HG03280 (cell line): ENCODE results near the gene VPS26B.
"Not testable (repeated sequence)": the region's sequence is repeated elsewhere in the genome, so short reads cannot be mapped to it uniquely, and the experiment has no call there.

Experiments
- ATAC-seq: cut with Tn5 transposase; IDR thresholded peaks from one replicate; pipeline ENCODE4 v1.9.1; 2021; ENCODE audit warnings: mild to moderate bottlenecking, moderate library complexity; ENCODE audit not compliant: unreplicated experiment

The VPS26B gene

DNA sequence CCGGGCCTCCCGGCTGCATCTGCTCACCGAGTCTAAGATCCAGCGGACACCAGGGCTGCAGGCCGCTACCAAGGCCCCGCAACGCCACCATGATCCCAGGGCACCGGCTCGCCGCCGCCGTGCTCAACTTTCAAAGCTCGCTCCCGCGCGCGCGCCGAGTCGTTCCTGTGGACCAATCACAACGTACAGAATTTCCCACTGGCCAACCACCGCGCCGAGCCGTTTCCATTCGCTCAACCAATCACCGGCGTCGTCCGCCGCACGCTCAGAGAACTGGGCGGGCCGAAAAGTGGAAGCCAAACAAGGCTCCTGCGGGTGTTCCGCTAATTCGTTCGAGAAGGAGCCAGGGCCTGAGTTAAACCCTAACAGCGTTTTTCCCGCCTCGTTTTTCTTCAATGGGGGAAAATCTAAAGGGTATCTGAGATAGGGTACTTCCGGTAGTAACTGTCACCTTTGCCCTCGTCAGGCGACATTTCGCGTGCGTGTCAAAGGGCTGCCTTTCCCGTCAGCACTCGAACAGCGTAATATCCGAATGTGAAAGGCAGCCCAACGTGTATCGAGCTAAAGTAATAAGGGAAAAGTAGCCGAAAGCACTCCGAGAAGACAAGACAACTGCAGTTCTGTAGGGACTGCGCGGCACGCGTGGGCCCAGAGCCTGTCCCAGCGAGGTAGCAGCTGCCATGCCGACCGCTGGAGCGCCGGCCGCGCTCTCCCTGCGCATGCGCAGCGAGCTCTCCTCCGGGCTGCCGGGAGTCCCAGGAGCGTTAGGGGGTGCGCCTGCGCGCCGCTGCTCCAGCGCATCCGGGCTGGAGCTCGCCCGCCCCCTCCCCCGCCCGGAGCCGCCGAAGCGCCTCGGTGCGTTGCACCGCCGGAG is at the start of gene VPS26B, which contains the start of gene NCAPD3:
Gene VPS26B (plus strand): TSS at position 836 of the 874 bp plus-strand sequence. CDS start 452 bp downstream, outside the sequence.
Gene NCAPD3 (minus strand): TSS at position 132 of the 874 bp plus-strand sequence. CDS start 41 bp downstream, at position 91.
- ATAC-seq, result peak; percentile 78

DNA sequence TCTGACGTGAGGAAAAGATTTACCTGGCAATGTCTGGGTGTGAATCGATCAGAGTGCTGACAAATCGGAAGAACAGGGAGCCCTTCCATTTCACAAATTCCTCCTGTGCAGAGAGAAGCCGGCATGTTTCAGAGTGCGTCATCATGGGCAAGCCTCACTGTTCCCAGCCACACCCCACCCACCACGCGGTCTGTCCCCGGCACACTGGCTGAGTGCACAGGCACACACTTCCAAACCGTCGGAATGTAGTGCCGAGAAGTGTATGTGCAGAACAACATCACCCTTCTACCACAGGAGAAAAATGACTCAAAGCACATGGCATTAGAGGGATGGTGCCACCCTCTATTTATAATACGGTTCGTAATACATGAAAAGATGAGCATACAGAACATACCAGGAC is 48.2 kb upstream of the VPS26B start:
- no peak for ATAC-seq

DNA sequence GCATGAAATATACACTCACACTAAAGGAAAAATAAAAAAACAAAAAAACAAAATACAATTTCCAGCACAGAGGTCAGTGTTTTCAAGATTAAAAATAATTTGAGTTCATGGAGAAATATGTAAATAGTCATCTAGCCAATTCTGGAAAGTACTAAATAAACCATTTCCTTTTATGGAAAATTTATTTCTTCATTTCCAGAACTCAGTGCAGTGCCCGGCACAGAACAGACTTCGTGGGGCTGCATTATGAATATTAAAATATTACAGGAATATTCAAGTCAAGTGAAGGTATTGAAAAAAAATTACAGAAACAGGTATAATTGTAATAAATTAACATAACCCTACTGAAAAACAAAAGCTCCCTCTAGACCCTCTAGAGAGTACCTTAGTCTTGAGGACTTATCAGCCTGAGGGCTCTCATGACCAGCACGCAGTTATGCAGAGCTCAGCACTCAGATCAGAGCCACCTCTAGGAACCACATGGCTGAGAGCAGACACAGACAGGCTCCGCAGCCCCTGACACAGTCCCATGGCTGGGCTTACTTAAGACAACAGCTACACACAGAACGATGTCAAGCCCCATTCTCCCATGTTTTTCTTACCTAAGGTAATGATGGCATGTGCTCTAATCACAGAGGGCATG is 46.3 kb upstream of the VPS26B start:
- ATAC-seq, result no peak

- ATAC-seq, result no peak
These were observed 42.8 kb upstream of the VPS26B start for GRCh38 chr11:134181707-134182106.

- not testable (repeated sequence) for ATAC-seq
These were observed 36.4 kb upstream of the VPS26B start for GRCh38 chr11:134188092-134188491.

GRCh38 chr11:134196756-134197155 is 27.7 kb upstream of the VPS26B start:
- no peak for ATAC-seq

DNA sequence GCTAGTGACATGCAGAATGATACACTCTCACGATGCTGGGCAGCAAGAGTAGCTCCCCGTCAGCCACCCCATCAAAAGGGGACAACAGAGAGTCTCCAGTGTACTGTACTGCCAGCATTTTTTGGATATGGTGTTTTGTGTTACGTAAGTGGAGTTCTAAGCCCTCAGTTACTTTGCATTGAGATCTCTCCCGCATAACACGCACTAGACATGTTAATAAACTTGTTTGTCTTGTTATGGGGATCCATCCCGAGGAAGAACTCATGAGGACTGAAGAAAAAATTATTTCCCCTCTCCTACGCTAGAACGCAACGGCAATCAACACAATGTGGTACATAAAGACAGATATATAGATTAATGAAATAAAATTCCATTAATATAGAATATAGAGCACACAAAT is 24.9 kb upstream of the VPS26B start:
- no peak for ATAC-seq

DNA sequence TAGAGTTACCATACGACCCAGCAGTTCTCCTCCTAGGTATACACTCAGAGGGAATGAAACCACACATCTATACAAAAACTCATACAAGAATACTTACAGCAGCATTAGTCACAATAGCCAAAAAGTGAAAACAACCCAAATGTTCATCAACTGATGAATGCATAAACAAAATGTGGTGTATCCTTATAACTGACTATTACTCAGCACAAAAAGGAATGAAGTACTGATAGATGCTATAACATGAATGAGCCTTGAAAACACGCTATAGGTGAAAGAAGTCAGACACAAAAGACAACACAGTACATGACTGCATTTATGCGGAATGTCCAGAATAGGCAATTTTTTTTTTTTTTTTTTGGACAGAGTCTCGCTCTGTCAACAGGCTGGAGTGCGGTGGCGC is 23.8 kb upstream of the VPS26B start:
- ATAC-seq, result no peak

- ATAC-seq, result no peak
These were observed 21.8 kb upstream of the VPS26B start for GRCh38 chr11:134202661-134203060.

DNA sequence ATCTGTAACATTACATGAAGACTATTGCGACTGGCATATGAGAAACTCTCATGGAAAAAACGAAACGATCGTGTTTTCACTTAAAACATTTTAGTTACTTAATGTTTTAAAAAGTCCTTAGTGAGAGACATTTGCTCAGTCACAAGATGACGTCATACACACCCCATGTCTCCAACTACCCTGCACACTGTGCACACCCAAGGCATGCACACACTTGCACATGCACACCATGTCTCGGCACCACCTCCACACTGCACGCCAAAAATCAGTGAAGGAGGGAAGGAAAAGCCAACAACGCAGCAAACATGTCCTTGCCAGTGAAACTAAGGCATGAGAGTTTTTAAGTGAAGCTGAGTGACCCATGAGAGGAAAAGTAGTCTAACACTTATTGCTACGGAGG is 18.7 kb upstream of the VPS26B start:
- no peak for ATAC-seq

GRCh38 chr11:134206185-134206584 is 18.3 kb upstream of the VPS26B start:
- ATAC-seq, result no peak

DNA sequence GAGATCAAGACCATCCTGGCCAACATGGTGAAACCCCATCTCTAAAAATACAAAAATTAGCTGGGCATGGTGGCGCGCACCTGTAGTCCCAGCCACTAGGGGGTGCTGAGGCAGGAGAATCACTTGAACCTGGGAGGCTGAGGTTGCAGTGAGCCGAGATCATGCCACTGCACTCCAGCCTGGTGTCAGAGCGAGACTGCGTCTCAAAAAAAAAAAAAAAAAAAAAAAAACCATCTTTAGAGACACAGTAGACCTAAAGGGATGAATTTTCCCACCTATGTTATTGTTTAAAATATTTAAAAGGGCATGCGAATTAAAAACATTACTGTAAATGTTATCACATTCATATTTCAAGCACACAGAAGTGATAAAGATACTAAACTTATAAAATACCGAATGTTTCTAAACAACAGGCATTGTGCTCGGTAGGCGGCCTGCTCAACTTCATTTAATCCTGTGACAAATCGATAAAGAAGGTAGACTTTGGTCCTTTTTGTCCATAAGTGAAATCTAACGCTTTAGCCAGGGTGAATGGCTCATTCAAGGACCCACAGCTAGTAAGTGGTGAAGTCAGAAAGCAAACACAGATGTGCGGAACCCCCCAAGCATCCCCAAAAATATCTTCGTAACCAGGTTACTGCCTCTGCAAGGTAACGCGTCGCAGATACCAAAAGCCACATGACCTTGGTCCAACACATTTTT is 16.8 kb upstream of the VPS26B start:
- ATAC-seq, result no peak

DNA sequence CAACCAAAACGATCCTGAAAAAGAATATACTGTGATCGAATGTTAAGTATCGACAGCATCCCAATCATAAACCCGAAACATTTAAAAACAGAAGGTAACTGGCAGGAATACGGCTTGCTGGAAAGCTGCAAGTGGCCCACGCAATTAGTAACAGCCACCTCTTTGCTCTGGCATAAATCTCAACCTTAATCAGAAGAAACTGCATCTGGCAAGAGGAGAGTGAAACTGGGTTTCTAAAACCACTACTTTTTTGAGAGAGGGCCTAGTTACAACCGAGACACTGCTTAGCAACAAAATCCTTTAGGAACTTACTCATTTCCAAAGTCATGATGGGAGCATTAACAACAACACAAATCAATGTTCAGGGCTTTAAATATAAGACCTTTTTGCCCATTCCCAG is 8.6 kb upstream of the VPS26B start:
- ATAC-seq, result no peak

GRCh38 chr11:134216816-134217215 is 7.7 kb upstream of the VPS26B start:
- ATAC-seq, result no peak

- ATAC-seq, result no peak
These were observed 1.4 kb upstream of the VPS26B start for GRCh38 chr11:134223121-134223520.

DNA sequence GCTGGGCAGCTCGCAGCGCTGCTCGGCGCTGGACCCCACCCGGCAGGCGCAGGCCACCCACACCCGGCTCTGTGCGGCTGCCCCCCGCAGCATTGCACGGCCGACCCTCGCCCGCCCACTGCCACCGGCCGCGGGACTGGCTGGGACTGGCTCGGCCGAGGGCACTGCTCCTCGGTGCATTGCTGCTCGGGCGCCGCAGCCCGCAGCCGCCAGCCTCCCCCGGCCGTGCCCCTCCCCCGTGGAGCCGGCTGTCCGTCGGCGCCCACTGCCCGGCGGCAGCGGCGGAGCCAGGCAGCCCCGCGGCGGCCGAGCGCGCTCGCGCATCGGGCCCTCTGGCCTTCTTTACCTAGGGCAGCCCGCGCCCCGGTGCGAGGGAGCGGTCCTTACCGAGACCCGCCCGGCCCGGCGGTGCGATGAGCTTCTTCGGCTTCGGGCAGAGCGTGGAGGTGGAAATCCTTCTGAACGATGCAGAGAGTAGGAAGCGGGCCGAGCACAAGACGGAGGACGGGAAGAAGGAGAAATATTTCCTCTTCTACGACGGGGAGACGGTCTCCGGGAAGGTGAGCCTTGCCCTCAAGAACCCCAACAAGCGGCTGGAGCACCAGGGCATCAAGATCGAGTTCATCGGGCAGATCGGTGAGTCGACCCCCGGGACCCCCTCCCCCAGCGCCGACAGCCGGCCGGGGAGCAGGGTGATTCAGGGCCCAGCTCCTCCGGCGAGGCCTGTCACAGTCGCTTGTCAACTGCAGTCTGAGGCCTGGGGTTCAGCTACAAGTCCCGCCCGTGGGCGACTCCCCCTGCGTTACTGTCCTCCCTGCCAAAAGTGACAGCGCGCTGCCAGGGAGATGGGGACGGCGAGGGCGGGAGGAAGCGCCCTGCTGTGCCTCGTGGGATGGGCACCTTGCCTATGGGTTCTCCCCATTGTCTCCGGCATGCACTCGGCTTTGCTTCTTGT is 516 bp downstream of the VPS26B start:
- peak; percentile 24 for ATAC-seq

- no peak for ATAC-seq
These were observed 2.4 kb downstream of the VPS26B start for GRCh38 chr11:134226806-134227325.

- peak; percentile 33 for ATAC-seq
These were observed 4.2 kb downstream of the VPS26B start for GRCh38 chr11:134228625-134229024.

DNA sequence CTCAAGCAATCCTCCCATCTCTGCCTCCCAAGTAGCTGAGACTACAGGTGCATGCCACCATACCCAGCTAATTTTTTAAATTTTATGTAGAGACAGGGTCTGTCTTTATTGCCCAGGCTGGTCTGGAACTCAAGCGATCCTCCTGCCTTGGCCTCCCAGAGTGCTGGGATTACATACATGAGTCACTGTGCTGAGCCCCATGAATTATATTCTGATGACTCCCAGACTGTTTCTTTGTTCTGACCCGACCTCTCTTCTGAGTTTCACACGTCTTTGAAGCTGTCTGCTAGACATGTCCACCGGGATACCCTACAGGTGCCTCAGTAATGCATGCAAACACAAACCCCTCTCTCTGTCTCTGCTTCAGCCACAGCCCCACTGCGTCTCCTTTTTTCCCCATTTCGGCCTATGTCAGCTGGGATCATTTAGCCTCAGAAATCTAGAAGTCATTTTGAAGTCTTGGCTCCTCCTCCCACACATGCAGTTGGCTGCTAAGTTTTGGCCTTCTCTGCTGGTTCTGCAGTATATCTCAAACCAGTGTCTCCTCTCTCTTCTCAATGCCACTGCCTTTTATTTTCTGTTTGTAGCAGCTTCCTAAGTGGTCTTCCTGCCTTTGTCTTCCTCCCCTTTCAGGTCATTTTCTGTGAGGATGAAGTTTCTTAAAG is 4.8 kb downstream of the VPS26B start:
- ATAC-seq, result no peak

- ATAC-seq, result no peak
These were observed 5.9 kb downstream of the VPS26B start for GRCh38 chr11:134230339-134230738.
